Activated CD8-positive, alpha-beta T cell treated with anti-CD3 and anti-CD28 coated beads for 36 hours (primary cell): ENCODE data around the gene WNT4. TPM values are rescaled to one million over a fixed set of nuclear protein-coding genes. Genes with fewer than 3 reads are reported as not detected.

Source experiments
- ATAC-seq: fragments of 200-7000 bp; cut with Tn5 transposase; one replicate; pipeline ENCODE4 v1.10.0; 2021; ENCODE audit warnings: mild to moderate bottlenecking, moderate library complexity
- CTCF ChIA-PET: fragments of 350-600 bp; sonication (Branson Sonifier 250); formaldehyde crosslinking; loops from one replicate; lab custom pipeline; 2021; ENCODE audit warnings: antibody characterized with exemption; lab: Charles Lee
- POLR2A ChIA-PET: fragments of 350-600 bp; sonication (Branson Sonifier 250); formaldehyde crosslinking; loops from one replicate; lab custom pipeline; 2021; ENCODE audit warnings: antibody characterized with exemption; lab: Charles Lee
- DNase-seq: peaks from one replicate; pipeline ENCODE4 v3.0.0-alpha.2; 2020
- H3K27ac Mint-ChIP-seq: one replicate; pipeline ENCODE4 v1.8.0; 2021; ENCODE audit warnings: mild to moderate bottlenecking, mixed read lengths
- H3K27me3 Mint-ChIP-seq: one replicate; pipeline ENCODE4 v1.8.0; 2021; ENCODE audit warnings: mixed read lengths
- H3K36me3 Mint-ChIP-seq: one replicate; pipeline ENCODE4 v1.8.0; 2021; ENCODE audit warnings: low read depth, mixed read lengths
- H3K4me1 Mint-ChIP-seq: one replicate; pipeline ENCODE4 v1.8.0; 2021; ENCODE audit warnings: low read depth, mixed read lengths
- H3K4me3 Mint-ChIP-seq: one replicate; pipeline ENCODE4 v1.8.0; 2021; ENCODE audit warnings: mild to moderate bottlenecking, moderate library complexity, mixed read lengths
- H3K9me3 Mint-ChIP-seq: one replicate; pipeline ENCODE4 v1.8.0; 2021; ENCODE audit warnings: mixed read lengths
- intact Hi-C: fragments of 100-400 bp; cut with micrococcal nuclease; formaldehyde crosslinking; loops from one replicate; pipeline ENCODE4 v1.10.0; 2022
- total RNA-seq, 2 experiments: library from RNA; stranded (reverse); gene quantifications; one replicate each; pipeline ENCODE4 v1.2.3, GENCODE V29; 2021
- TF ChIP-seq, protein P1 (sequence below): fragments of 200-600 bp; IDR thresholded peaks from one replicate; pipeline ENCODE4 v1.8.0; 2022; ENCODE audit warnings: antibody characterized with exemption, mild to moderate bottlenecking

Gene WNT4
- total RNA-seq, 2 experiments from 2014 or later = not detected

DNA sequence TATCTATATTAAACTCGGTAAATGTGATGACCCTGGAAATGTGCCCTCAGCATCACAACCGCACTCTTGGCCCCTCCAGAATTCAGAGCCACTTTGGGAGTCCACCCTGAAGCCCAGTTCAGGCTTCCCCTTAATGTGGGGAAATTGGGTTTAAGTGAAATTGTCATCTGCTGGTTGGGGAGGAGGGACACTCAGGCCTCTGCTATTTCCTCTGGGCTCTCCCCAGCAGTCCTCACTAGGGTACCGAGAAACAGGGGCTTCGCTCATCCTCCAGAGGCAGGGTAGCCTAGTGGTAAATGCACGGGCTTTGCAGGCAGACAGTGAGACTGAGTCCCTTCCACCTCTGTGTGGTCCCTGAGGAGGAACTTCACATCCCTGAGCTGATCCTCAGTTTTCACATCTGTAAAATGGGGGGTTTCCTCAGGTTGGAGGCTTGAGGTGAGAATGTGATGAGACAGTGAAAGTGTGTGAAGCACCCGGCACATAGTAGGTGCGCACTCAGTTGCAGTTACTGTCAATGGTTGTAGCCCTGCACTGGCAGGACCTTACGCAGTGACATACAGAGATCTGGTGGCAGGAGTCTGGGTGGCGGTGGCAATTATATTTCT is 14.6 kb upstream of the WNT4 start:
- no peak overlapping the region for H3K4me3 Mint-ChIP-seq
- TF ChIP-seq, protein P1, sequence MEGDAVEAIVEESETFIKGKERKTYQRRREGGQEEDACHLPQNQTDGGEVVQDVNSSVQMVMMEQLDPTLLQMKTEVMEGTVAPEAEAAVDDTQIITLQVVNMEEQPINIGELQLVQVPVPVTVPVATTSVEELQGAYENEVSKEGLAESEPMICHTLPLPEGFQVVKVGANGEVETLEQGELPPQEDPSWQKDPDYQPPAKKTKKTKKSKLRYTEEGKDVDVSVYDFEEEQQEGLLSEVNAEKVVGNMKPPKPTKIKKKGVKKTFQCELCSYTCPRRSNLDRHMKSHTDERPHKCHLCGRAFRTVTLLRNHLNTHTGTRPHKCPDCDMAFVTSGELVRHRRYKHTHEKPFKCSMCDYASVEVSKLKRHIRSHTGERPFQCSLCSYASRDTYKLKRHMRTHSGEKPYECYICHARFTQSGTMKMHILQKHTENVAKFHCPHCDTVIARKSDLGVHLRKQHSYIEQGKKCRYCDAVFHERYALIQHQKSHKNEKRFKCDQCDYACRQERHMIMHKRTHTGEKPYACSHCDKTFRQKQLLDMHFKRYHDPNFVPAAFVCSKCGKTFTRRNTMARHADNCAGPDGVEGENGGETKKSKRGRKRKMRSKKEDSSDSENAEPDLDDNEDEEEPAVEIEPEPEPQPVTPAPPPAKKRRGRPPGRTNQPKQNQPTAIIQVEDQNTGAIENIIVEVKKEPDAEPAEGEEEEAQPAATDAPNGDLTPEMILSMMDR = no peak
- ChIA-PET CTCF (no interaction called here), POLR2A (interaction anchor here (0.6 kb wide), 1 partner anchor 647 kb away, joined by 3 read pairs; no protein-coding TSS in a partner anchor)
- H3K27me3 Mint-ChIP-seq = peaks cover 4% of the 10 kb centered on the region
- DNase-seq (no peak), ATAC-seq (no peak)
- no peaks in the 10 kb centered on the region for H3K4me1 Mint-ChIP-seq
- H3K9me3 Mint-ChIP-seq = no peaks in the 10 kb centered on the region
- H3K36me3 Mint-ChIP-seq = no peaks in the 10 kb centered on the region
- no peak overlapping the region for H3K27ac Mint-ChIP-seq
- intact Hi-C loops = no loop called here

DNA sequence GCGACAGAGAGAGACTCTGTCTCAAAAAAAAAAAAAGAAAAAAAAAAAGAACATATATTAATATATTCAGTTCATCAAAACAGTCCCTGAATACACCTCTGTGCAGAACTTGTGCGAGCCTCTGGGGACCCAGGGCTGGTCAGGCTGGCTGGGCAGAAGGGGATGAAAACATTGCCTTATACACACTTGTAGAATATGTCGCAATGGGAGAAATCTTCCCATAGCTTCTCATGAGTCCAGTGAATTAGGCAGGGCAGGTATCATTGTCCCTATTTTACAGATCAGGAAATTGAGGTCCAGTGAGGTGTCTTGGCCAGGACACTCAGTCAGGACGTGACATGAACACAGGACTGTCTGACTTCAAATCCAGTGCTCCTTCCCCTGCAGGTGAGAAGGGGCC is 12.6 kb upstream of the WNT4 start:
- ChIA-PET CTCF (no interaction called here), POLR2A (no interaction called here)
- no peaks in the 10 kb centered on the region for H3K9me3 Mint-ChIP-seq
- H3K27me3 Mint-ChIP-seq = peaks cover 6% of the 10 kb centered on the region
- no peaks in the 10 kb centered on the region for H3K36me3 Mint-ChIP-seq
- TF ChIP-seq, protein P1 = no peak
- DNase-seq (no peak), ATAC-seq (no peak)
- no peaks in the 10 kb centered on the region for H3K4me1 Mint-ChIP-seq
- no peak overlapping the region for H3K4me3 Mint-ChIP-seq
- H3K27ac Mint-ChIP-seq = no peak overlapping the region
- intact Hi-C loops = no loop called here

DNA sequence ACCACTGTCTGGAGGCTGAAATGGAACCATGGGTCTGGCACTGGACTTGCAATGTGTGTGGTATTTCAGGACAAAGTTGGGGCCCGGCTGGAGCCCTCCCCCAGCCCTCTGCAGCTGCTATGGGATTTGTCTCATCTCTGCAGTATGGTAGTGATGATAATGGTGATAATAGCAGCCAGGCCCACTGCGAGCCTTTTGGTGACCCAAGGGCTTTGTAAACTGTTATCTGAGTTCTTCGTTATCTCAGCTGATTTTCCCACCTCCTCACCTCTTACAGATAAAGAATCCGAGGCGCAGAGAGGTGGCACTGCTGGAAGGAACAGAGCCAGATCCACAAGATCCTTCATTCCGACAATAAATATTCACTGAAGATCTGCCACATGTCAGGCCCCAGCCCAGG is 11.7 kb upstream of the WNT4 start:
- Mint-ChIP-seq H3K4me3 (no peak overlapping the region), H3K4me1 (no peaks in the 10 kb centered on the region), H3K9me3 (no peaks in the 10 kb centered on the region), H3K27me3 (peaks cover 6% of the 10 kb centered on the region), H3K36me3 (no peaks in the 10 kb centered on the region), H3K27ac (no peak overlapping the region)
- ChIA-PET CTCF (no interaction called here), POLR2A (no interaction called here)
- TF ChIP-seq, protein P1 = no peak
- intact Hi-C loops = no loop called here
- ATAC-seq (no peak), DNase-seq (no peak)

DNA sequence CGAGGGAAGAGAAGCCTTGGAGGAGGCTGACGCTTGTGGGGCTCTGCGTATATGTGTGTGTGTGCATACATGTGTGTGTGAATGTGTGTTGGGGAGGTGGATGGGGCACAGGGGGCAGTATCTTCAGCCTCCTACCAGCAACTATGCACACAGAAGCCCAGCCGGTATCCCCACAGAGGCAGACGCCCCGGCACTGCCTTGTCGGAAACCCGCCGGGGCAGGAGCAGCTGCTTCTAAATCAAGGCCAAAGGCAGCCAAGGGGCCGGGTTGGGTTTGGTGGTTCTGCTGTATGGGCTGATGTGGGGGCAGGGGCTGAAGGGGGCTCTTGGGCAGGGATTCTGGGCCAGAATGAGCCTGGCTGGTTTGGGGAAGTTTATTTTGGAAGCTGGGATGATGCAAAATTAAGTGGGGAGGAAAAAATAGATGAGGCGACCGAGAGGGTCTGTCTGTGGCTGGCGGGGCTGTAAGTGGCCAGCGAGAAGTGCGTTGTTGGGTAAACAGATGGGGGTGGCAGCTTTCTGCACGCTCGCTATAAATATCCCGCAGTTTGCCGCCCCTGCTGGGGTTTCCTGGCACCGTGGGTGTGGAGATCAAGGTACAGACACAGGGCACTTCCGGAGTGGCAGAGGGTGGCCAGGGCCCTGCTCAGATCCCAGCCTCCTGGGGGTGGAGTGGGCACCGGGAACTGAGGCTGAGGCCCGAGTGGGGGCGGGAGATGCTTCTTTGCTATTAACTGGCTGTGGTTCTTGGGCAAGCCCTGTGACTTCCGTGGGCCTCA is 11.0 kb upstream of the WNT4 start:
- CTCF ChIA-PET = no interaction called here
- H3K27me3 Mint-ChIP-seq = peaks cover 11% of the 10 kb centered on the region
- no peak for DNase-seq

DNA sequence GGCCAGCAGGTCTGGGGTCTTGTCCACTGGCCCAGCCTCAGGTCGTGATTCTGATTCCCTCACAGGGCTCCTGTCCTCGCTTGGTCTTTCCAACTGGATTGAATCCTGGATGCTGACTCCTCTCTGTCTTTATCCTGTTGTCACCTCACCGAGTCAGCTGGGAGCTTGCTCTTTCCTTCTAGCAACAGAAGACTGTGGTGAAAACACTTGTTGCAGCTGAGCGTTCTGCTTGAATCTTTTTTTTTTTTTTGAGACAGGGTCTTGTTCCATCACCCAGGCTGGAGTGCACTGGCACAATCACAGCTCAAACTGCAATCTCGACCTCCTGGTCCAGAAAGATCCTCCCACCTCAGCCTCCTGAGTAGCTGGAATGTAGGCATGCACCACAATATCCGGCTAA is 8.0 kb upstream of the WNT4 start:
- no peak for DNase-seq
- ChIA-PET POLR2A (no interaction called here), CTCF (no interaction called here)
- H3K9me3 Mint-ChIP-seq = no peaks in the 10 kb centered on the region
- no peaks in the 10 kb centered on the region for H3K36me3 Mint-ChIP-seq
- no peaks in the 10 kb centered on the region for H3K4me1 Mint-ChIP-seq
- TF ChIP-seq, protein P1 = no peak
- peaks cover 23% of the 10 kb centered on the region for H3K27me3 Mint-ChIP-seq
- no peak overlapping the region for H3K4me3 Mint-ChIP-seq
- ATAC-seq = no peak
- no peak overlapping the region for H3K27ac Mint-ChIP-seq
- intact Hi-C loops = no loop called here

More for the DNA sequence above, 11.0 kb upstream of the WNT4 start:
- TF ChIP-seq, protein P1 = no peak
- Mint-ChIP-seq H3K4me3 (no peak overlapping the region), H3K9me3 (no peaks in the 10 kb centered on the region), H3K36me3 (no peaks in the 10 kb centered on the region), H3K4me1 (no peaks in the 10 kb centered on the region), H3K27ac (no peak overlapping the region)
- ATAC-seq = no peak
- POLR2A ChIA-PET = no interaction called here
- intact Hi-C loops = no loop called here
